IPS-15b (cell line): Measurements from ENCODE around the gene DCDC2.
"Not testable (repeated sequence)": the region's sequence is repeated elsewhere in the genome, so short reads cannot be mapped to it uniquely, and the experiment has no call there.

Experiments
- H3K27me3 ChIP-seq: one replicate; pipeline ENCODE4 v1.6.1; 2013; ENCODE audit warnings: low read length; ENCODE audit not compliant: control insufficient read depth, insufficient read depth
- H3K36me3 ChIP-seq: one replicate; pipeline ENCODE4 v1.6.1; 2013; ENCODE audit warnings: low read length; ENCODE audit not compliant: control insufficient read depth, insufficient read depth
- H3K4me1 ChIP-seq: one replicate; pipeline ENCODE4 v1.6.1; 2013; ENCODE audit warnings: mild to moderate bottlenecking, low read length; ENCODE audit not compliant: control insufficient read depth, insufficient read depth
- H3K4me3 ChIP-seq: one replicate; pipeline ENCODE4 v1.5.1; 2013; ENCODE audit warnings: low read depth, low read length
- H3K9ac ChIP-seq: one replicate; pipeline ENCODE4 v1.6.1; 2013; ENCODE audit warnings: low read depth, mild to moderate bottlenecking, low read length
- H3K9me3 ChIP-seq: one replicate; pipeline ENCODE4 v1.6.1; 2013; ENCODE audit warnings: mild to moderate bottlenecking, low read length; ENCODE audit not compliant: control insufficient read depth, insufficient read depth

Gene DCDC2

DNA sequence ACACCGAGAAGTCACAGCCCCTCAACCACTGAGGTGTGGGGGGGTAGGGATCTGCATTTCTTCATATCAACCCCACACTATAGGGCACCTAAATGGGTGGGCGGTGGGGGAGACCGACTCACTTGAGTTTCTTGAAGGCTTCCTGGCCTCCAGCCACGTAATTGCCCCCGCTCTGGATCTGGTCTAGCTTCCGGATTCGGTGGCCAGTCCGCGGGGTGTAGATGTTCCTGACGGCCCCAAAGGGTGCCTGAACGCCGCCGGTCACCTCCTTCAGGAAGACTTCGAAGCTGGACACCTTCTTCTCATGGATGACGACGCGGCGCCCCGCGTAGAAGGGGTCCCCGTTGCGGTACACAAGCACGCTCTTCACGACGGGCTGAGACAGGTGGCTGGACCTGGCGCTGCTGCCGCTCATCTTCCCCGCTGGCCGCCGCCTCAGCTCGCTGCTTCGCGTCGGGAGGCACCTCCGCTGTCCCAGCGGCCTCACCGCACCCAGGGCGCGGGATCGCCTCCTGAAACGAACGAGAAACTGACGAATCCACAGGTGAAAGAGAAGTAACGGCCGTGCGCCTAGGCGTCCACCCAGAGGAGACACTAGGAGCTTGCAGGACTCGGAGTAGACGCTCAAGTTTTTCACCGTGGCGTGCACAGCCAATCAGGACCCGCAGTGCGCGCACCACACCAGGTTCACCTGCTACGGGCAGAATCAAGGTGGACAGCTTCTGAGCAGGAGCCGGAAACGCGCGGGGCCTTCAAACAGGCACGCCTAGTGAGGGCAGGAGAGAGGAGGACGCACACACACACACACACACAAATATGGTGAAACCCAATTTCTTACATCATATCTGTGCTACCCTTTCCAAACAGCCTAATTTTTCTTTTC is at the start of gene DCDC2:
DCDC2 (minus strand) TSS at position 724 of the 883 bp plus-strand sequence; CDS start at position 415, 309 bp downstream.
- Histone ChIP-seq H3K9me3 (no peaks in the 10 kb centered on the region), H3K9ac (peak within 1 kb of the TSS; percentile 66), H3K4me3 (peak within 1 kb of the TSS; percentile 75), H3K27me3 (peaks cover 30% of the 10 kb centered on the region), H3K4me1 (peaks cover 3% of the 10 kb centered on the region), H3K36me3 (no peaks in the 10 kb centered on the region)

DNA sequence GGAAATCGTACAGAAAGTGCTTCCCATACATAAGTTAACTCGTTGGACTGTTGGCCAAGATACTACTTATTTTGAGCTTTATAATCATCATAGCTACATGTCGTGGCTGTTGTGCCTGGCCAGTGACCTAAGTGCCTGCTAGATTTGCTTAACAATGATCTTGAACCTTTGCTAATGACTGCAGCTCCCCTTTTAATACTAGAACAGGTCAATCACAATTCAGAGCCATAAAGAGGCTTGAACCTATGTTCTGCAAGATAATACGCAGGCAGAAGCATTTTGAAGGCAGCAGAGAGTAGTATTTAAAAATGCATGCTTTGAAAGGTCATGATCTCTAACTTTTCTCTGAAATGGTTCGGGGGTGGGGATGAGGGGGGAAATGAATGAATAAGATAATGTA is 47.4 kb upstream of the DCDC2 start:
- Histone ChIP-seq H3K9me3 (no peaks in the 10 kb centered on the region), H3K27me3 (no peaks in the 10 kb centered on the region), H3K4me1 (peaks cover 32% of the 10 kb centered on the region), H3K9ac (peak overlapping the region; percentile 28), H3K4me3 (peak overlapping the region; percentile 98), H3K36me3 (peaks cover 16% of the 10 kb centered on the region)

DNA sequence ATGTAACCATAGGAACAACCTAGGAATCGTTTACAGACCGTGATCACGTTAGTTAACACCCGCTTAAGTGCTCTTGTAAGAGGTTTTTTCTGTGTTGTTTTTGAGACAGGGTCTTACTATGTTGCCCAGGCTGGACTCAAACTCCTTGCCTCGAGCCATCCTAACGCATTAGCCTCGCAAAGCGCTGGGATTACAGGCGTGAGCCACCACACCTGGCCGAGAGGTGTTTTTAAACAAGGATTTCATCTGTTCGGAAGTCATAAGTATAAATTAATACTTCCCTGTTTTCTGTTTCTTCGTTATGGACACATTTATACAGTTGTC is 45.6 kb upstream of the DCDC2 start:
- Histone ChIP-seq H3K36me3 (peaks cover 11% of the 10 kb centered on the region), H3K4me1 (peaks cover 35% of the 10 kb centered on the region), H3K9me3 (no peaks in the 10 kb centered on the region), H3K27me3 (no peaks in the 10 kb centered on the region), H3K4me3 (peak overlapping the region; percentile 98), H3K9ac (peak overlapping the region; percentile 98)

DNA sequence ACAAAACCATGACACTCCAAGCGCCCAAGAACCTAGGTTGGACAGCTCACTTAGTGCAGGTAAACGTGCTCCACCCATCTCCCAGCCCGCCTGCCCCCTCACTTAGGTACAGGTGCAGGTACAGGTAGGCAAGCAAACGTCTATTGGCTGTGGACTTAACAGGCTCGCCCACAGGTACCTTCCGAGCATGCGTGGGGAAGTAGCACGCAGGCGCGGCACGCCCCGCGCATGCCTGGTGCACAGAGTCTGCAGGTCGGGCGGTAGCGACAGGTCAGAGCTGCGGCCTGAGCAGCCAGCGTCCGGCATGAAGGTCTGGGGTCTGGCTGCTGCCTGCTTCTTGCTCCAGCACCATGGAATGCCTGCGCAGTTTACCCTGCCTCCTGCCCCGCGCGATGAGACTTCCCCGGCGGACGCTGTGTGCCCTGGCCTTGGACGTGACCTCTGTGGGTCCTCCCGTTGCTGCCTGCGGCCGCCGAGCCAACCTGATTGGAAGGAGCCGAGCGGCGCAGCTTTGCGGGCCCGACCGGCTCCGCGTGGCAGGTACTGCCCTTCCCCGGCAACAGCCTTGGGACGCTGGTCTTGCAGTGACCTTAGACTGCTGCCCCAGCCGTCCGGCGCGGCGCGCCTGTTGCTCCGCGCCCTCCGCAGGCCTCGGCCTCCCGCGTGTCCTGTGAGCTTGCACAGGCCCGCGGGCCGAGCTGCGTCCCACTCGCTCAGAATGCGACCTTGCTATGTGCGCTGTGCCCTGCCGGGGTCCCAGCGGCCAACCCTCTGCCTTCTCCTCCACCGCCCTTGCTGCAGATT is 45.0 kb upstream of the DCDC2 start, which contains the start of gene MRS2:
MRS2 (plus strand) TSS at position 240 of the 804 bp plus-strand sequence; CDS start at position 351, 111 bp downstream.
- peak within 1 kb of the TSS; percentile 98 for H3K9ac ChIP-seq
- no peaks in the 10 kb centered on the region for H3K27me3 ChIP-seq
- H3K4me3 ChIP-seq = peak within 1 kb of the TSS; percentile 98
- H3K9me3 ChIP-seq = no peaks in the 10 kb centered on the region
- peaks cover 30% of the 10 kb centered on the region for H3K4me1 ChIP-seq
- peaks cover 11% of the 10 kb centered on the region for H3K36me3 ChIP-seq

DNA sequence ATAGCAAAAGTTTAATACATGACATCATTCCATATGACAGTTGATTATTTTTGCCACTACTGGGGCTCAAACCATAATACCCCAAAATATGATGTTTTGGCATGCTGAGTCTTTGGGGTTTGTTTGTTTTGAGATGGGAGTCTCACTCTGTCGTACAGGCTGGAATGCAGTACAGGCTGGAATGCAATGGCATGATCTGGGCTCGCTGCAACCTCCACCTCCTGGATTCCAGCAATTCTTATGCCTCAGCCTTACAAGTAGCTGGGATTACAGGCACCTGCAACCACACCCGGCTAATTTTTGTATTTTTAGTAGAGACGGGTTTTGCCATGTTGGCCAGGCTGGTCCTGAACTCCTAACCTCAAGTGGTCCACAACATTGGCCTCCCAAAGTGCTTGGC is 43.6 kb upstream of the DCDC2 start:
- Histone ChIP-seq H3K4me1 (peaks cover 23% of the 10 kb centered on the region), H3K9ac (no peak overlapping the region), H3K27me3 (no peaks in the 10 kb centered on the region), H3K36me3 (peaks cover 4% of the 10 kb centered on the region), H3K9me3 (peaks cover 8% of the 10 kb centered on the region), H3K4me3 (peak overlapping the region; percentile 98)

DNA sequence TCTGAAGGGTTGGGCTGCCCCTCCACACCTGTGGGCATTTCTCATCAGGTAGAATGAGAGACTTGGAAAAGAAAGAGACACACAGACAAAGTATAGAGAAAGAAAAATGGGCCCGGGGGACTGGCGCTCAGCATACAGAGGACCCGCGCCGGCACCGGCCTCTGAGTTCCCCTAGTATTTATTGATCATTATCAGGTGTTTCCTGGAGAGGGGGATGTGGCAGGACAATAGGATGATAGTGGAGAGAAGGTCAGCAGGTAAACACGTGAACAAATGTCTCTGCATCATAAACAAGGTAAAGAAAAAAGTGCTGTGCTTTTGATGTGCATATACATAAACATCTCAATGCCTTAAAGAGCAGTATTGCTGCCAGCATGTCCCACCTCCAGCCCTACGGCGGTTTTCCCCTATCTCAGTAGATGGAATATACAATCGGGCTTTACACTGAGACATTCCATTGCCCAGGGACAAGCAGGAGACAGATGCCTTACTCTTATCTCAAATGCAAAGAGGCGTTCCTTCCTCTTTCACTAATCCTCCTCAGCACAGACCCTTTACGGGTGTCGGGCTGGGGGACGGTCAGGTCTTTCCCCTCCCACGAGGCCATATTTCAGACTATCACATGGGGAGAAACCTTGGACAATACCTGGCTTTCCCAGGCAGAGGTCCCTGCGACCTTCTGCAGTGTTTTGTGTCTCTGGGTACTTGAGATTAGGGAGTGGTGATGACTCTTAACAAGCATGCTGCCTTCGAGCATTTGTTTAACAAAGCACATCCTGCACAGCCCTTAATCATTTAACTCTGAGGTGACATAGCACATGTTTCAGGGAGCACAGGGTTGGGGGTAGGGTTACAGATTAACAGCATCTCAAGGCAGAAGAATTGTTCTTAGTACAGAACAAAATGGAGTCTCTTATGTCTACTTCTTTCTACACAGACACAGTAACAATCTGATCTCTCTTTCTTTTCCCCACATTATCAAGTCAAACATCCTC is 42.5 kb upstream of the DCDC2 start:
- peaks cover 23% of the 10 kb centered on the region for H3K4me1 ChIP-seq
- peak overlapping the region; percentile 40 for H3K9ac ChIP-seq
- H3K4me3 ChIP-seq = peak overlapping the region; percentile 27
- not testable (repeated sequence) for H3K27me3 ChIP-seq, H3K36me3 ChIP-seq
- peaks cover 14% of the 10 kb centered on the region for H3K9me3 ChIP-seq

DNA sequence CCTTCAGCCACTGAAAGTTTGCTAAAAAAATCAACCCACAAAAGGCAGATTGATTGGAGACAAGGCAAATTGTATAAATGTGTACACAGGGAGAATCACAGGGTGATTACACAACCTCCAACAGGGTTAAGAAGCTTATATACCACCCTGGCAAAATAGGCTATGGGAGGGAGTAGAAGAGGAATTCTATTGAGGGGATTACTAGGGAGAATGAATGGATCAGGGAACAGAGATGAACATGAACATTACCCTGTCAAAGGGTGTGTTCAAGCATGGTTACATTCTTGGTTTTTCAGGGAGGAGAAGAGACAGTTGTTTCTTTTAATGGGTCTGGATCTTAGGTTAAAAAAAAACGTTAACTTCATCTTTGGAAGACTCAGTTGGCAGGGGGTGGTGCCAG is 39.8 kb upstream of the DCDC2 start:
- Histone ChIP-seq H3K36me3 (no peaks in the 10 kb centered on the region), H3K27me3 (no peaks in the 10 kb centered on the region), H3K9me3 (peaks cover 14% of the 10 kb centered on the region), H3K9ac (no peak overlapping the region), H3K4me3 (no peak overlapping the region), H3K4me1 (peaks cover 23% of the 10 kb centered on the region)

DNA sequence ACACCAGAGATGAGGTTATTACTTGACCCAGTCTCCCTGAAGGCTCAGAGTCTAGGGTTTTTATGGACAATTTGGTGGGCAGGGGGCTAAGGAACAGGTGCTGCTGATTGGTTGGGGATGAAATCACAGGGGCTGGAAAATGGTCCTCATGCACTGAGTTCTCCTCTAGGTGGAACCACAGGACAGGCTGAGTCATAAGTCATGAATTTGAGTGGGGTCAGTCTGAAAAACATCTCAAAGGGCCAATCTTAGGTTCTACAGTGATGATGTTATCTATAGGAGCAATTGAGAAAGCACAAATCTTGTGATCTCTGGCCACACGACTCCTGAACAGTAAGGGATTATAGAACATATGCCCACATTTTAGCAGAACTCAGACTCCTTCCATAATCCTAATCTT is 39.0 kb upstream of the DCDC2 start:
- peaks cover 14% of the 10 kb centered on the region for H3K9me3 ChIP-seq
- no peaks in the 10 kb centered on the region for H3K36me3 ChIP-seq
- no peaks in the 10 kb centered on the region for H3K27me3 ChIP-seq
- no peak overlapping the region for H3K4me3 ChIP-seq
- H3K4me1 ChIP-seq = peaks cover 17% of the 10 kb centered on the region
- no peak overlapping the region for H3K9ac ChIP-seq

DNA sequence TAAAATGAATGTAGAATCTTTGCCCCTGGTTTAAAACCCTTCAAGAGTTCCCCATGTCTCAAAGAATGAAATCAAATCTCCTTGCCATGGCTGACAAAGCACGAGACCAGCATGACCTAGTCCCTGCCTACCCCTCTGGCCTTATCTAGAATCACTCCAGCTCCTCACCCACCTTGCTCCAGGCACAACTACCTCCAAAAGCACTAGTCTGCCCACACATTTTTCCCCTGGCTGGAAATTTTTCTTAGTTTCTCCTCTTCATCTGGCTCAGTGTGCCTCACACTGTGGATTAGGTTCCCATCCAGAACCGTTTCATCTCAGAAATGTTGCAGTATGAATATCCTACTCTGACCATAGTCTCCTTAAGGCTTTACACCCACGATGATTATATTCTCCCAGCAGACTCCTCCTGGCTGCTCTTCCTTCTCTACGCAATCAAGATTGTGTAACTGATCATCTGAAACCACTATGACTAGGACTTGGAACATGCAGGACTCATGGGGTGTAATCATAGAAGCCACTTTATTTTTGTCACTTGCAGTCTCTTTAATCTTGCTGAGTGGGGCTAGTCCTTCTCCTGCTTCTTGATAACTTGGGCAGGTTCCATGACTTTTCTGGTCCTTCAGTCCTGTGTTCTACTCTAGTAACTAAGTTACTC is 37.0 kb upstream of the DCDC2 start:
- Histone ChIP-seq H3K4me1 (peaks cover 6% of the 10 kb centered on the region), H3K9ac (no peak overlapping the region), H3K4me3 (no peak overlapping the region), H3K36me3 (no peaks in the 10 kb centered on the region), H3K27me3 (no peaks in the 10 kb centered on the region), H3K9me3 (peaks cover 14% of the 10 kb centered on the region)

DNA sequence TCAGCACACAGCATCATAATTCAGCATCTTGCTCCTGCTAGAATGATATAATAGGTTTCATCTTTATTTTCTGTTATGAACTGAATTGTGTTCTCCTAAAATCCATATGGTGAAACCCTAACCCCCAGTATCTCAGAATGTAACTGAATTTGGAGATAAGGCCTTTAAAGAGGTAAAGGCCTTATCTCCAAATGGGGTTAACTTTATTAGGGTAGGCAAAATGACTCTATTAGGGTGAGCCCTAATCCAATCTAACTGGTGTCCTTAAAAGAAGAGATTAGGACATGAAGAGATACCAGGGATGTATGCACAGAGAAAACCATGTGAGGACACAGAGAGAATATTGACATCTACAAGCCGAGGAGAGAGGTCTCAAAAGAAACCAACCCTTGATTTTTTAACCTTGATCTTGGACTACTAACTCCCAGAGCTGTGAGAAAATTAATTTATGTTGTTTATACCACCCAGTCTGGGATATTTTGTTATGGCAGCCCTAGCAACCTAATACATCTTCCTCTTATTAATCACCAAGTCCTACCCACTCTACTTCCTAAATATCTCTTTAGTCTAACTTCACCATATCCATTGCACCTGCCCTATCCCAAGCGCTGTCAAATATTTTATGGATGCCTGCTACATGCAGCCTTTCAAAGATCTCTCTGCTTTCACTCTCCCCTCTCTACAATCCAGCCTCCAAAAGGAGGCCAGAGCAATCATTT is 36.4 kb upstream of the DCDC2 start:
- H3K36me3 ChIP-seq = no peaks in the 10 kb centered on the region

More for the DNA sequence above, 36.4 kb upstream of the DCDC2 start:
- H3K9ac ChIP-seq = no peak overlapping the region
- no peak overlapping the region for H3K4me3 ChIP-seq
- H3K4me1 ChIP-seq = no peaks in the 10 kb centered on the region
- H3K27me3 ChIP-seq = no peaks in the 10 kb centered on the region
- peaks cover 14% of the 10 kb centered on the region for H3K9me3 ChIP-seq
